Adrenal gland (tissue), 12 donors: ENCODE measurements around the gene RASL10A. TPM values are rescaled to one million over a fixed set of nuclear protein-coding genes. Genes with fewer than 3 reads are reported as not detected.

Source experiments
- DNase-seq, 7 donors: peaks; one replicate each; pipeline ENCODE4 v3.0.0-alpha.2; 2019 to 2020
- H3K27ac ChIP-seq, 5 donors: fragments of 200-600 bp; sonication (generic) in 4 of 5; 1 replicate in 3 of 5; 2 replicates in 2 of 5; pipeline versions ENCODE4 v1.5.1 to v1.8.0; 2016 to 2020; ENCODE audit warnings: mild to moderate bottlenecking in 1 of 5
- H3K27me3 ChIP-seq: fragments of 200-600 bp; 2 replicates; pipeline ENCODE4 v1.8.0; 2021
- H3K36me3 ChIP-seq, 2 donors: fragments of 200-600 bp; replicated peaks in 1 of 2; 1 replicate in 1 of 2; 2 replicates in 1 of 2; pipeline versions ENCODE4 v1.5.1 to v1.8.0; 2018 to 2022
- H3K4me1 ChIP-seq, 2 donors: fragments of 200-600 bp; replicated peaks in 1 of 2; 1 replicate in 1 of 2; 2 replicates in 1 of 2; pipeline versions ENCODE4 v1.5.1 to v1.8.0; 2018 to 2021
- H3K4me3 ChIP-seq, 4 donors: fragments of 200-600 bp; sonication (generic) in 3 of 4; one replicate each; pipeline ENCODE4 v1.5.1; 2016 to 2018
- H3K9me3 ChIP-seq, 3 donors: fragments of 200-600 bp; sonication (generic) in 1 of 3; replicated peaks in 1 of 3; 1 replicate in 2 of 3; 2 replicates in 1 of 3; pipeline versions ENCODE4 v1.5.1 to v1.8.0; 2016 to 2021
- CTCF ChIP-seq, 6 experiments: fragments of 450-650 bp in 4 of 6; fragments of 200-600 bp in 2 of 6; sonication (generic) in 1 of 6; IDR thresholded peaks; 1 replicate in 5 of 6; 2 replicates in 1 of 6; pipeline versions ENCODE4 v1.5.1 to v1.8.0; 2016 to 2021; ENCODE audit warnings: antibody characterized with exemption in 6 of 6, mild to moderate bottlenecking in 2 of 6, moderate library complexity in 1 of 6
- POLR2A ChIP-seq, 2 donors: fragments of 450-650 bp; IDR thresholded peaks; one replicate each; pipeline ENCODE4 v1.6.1; 2017; ENCODE audit warnings: antibody characterized with exemption in 2 of 2, mild to moderate bottlenecking in 2 of 2, moderate library complexity in 1 of 2
- WGBS, 4 donors: extraction: QIAGEN DNeasy Blood & Tissue Kit in 2 of 4; methylation state at CpG; one replicate each; pipeline versions ENCODE4 v1.1.5 to v1.1.7; 2013 to 2017; 5-methylcytosine and 5-hydroxymethylcytosine counted together
- intact Hi-C, 2 donors: fragments of 100-400 bp; cut with DNase I; formaldehyde crosslinking; loops; one replicate each; pipeline versions ENCODE4 v1.14.1 to v1.15.0; 2022 to 2023
- polyA plus RNA-seq, 3 donors: library from polyadenylated mRNA; stranded (reverse); fragments of 200-250 nt in 2 of 3; fragments of 350-450 nt in 1 of 3; fragmentation: Illumina TruSeq in 1 of 3; extraction: RNeasy Lipid Tissue Mini Kit (QIAGEN cat#74804) in 1 of 3; gene quantifications; one replicate each; pipeline ENCODE4 v1.2.3, GENCODE V29; 2013 to 2014
- total RNA-seq, 9 donors: library from RNA; depleted of rRNA in 4 of 9; stranded (reverse); fragments of >200 nt in 4 of 9; fragments of 120-200 nt in 1 of 9; fragmentation: NEBNext Ultra II Directional in 1 of 9; extraction: Animal tissue kit (Norgen Biotek cat#: 25700) in 1 of 9; gene quantifications; one replicate each; pipeline versions ENCODE4 v1.1.0 to v1.2.4, GENCODE V29; 2013 to 2023
- donor health status: healthy with polysubstance abuse.
- donor health status: Bipolar disorder and iron deficiency.
- donor health status: DM: yes; HTN: yes; CAD: no.
- donor health status: DM: no; HTN: no; CAD: no.
- donor health status: DM: no; HTN: no; CAD: no.
- donor health status: DM: yes; HTN: yes; CAD: no.

Gene RASL10A
- total and polyA plus RNA-seq, 12 donors = 0.33 to 14.4 (median 1.8) TPM

- intact Hi-C loops = no loop called here
- TF ChIP-seq CTCF (IDR thresholded peaks at IDR 0.05) (no peak), POLR2A (IDR thresholded peaks at IDR 0.05) (no peak)
- 91 to 98% (median 93%) methylated on average over 9 to 11 of the region's 11 CpGs for WGBS, 4 donors
- Histone ChIP-seq H3K27ac (no peak overlapping the region), H3K4me1 (peaks cover 5 to 17% of the 10 kb centered on the region in 2 donors), H3K9me3 (no peaks in the 10 kb centered on the region), H3K4me3 (no peak overlapping the region), H3K36me3 (peaks cover 0 to 91% of the 10 kb centered on the region in 2 donors), H3K27me3 (no peaks in the 10 kb centered on the region)
- DNase-seq = no peak
These were observed 20.2 kb upstream of the RASL10A start for GRCh38 chr22:29335656-29336055.

GRCh38 chr22:29334696-29335344, 19.3 kb upstream of the RASL10A start:
- no peak for DNase-seq
- intact Hi-C loops = no loop called here
- TF ChIP-seq CTCF (IDR thresholded peaks at IDR 0.05) = no peak
- peaks cover 0 to 85% of the 10 kb centered on the region in 2 donors for H3K36me3 ChIP-seq
- WGBS, 4 donors = 90% methylated on average over 12 of the region's 12 CpGs
- peaks cover 11 to 25% of the 10 kb centered on the region in 2 donors for H3K4me1 ChIP-seq
- H3K4me3 ChIP-seq = no peak overlapping the region
- H3K27ac ChIP-seq = no peak overlapping the region
- H3K27me3 ChIP-seq = no peaks in the 10 kb centered on the region
- no peaks in the 10 kb centered on the region for H3K9me3 ChIP-seq

- H3K4me1 ChIP-seq = peaks cover 11 to 26% of the 10 kb centered on the region in 2 donors
- WGBS, 4 donors = 92 to 100% (median 98%) methylated on average over 4 to 7 of the region's 7 CpGs
- intact Hi-C loops = no loop called here
These were observed 18.7 kb upstream of the RASL10A start for GRCh38 chr22:29334148-29334547.

GRCh38 chr22:29332886-29333496, 17.5 kb upstream of the RASL10A start:
- WGBS, 4 donors = 96 to 100% (median 98%) methylated on average over 1 to 8 of the region's 8 CpGs

More at GRCh38 chr22:29334148-29334547, 18.7 kb upstream of the RASL10A start:
- H3K9me3 ChIP-seq = no peaks in the 10 kb centered on the region
- TF ChIP-seq POLR2A (IDR thresholded peaks at IDR 0.05) (no peak), CTCF (IDR thresholded peaks at IDR 0.05) (no peak)
- H3K4me3 ChIP-seq = no peak overlapping the region
- no peaks in the 10 kb centered on the region for H3K27me3 ChIP-seq
- H3K27ac ChIP-seq = no peak overlapping the region
- peaks cover 0 to 81% of the 10 kb centered on the region in 2 donors for H3K36me3 ChIP-seq
- DNase-seq = no peak

More at GRCh38 chr22:29332886-29333496, 17.5 kb upstream of the RASL10A start:
- DNase-seq = no peak
- Histone ChIP-seq H3K4me3 (no peak overlapping the region), H3K9me3 (no peaks in the 10 kb centered on the region), H3K4me1 (peaks cover 11 to 26% of the 10 kb centered on the region in 2 donors), H3K27me3 (no peaks in the 10 kb centered on the region), H3K36me3 (peaks cover 0 to 81% of the 10 kb centered on the region in 2 donors), H3K27ac (no peak overlapping the region)
- TF ChIP-seq CTCF (IDR thresholded peaks at IDR 0.05) (no peak), POLR2A (IDR thresholded peaks at IDR 0.05) (no peak)
- intact Hi-C loops = no loop called here
